MCF 10A (cell line): ENCODE data around the gene COPG2. TPM values are rescaled to one million over a fixed set of nuclear protein-coding genes. Genes with fewer than 3 reads are reported as not detected.

Experiments
- BruUV-seq: library from RNA; stranded (reverse); fragments of 400-500 nt; replicated peaks from 2 replicates; lab custom pipeline; 2021; lab: Mats Ljungman, UMichigan
- CTCF ChIA-PET: fragments of 300-600 bp; sonication (Branson Sonifier 250); formaldehyde crosslinking; extraction: SDS; loops from one replicate; lab custom pipeline; 2021; ENCODE audit warnings: antibody characterized with exemption, inconsistent platforms; lab: Yijun Ruan, JAX
- POLR2A ChIA-PET: fragments of 300-600, 350-650 bp; sonication (Branson Sonifier 250); formaldehyde crosslinking; extraction: SDS; loops from one replicate; lab custom pipeline; 2020; ENCODE audit warnings: antibody characterized with exemption, inconsistent platforms; lab: Yijun Ruan, JAX
- DNase-seq: peaks from one replicate; pipeline ENCODE4 v3.0.0-alpha.2; 2018; ENCODE audit not compliant: unreplicated experiment
- H3K27ac Mint-ChIP-seq: one replicate; pipeline ENCODE4 v1.8.0; 2022; ENCODE audit warnings: mild to moderate bottlenecking, low read depth, mixed read lengths; ENCODE audit not compliant: unreplicated experiment
- H3K27me3 Mint-ChIP-seq: one replicate; pipeline ENCODE4 v1.8.0; 2022; ENCODE audit warnings: mixed read lengths; ENCODE audit not compliant: insufficient read depth, unreplicated experiment
- H3K36me3 Mint-ChIP-seq: one replicate; pipeline ENCODE4 v1.8.0; 2022; ENCODE audit warnings: mild to moderate bottlenecking, moderate library complexity, mixed read lengths; ENCODE audit not compliant: insufficient read depth, unreplicated experiment
- H3K4me1 Mint-ChIP-seq: one replicate; pipeline ENCODE4 v1.8.0; 2022; ENCODE audit warnings: mixed read lengths; ENCODE audit not compliant: insufficient read depth, unreplicated experiment
- H3K4me3 Mint-ChIP-seq: one replicate; pipeline ENCODE4 v1.8.0; 2022; ENCODE audit warnings: mild to moderate bottlenecking, moderate library complexity, mixed read lengths; ENCODE audit not compliant: unreplicated experiment
- H3K9me3 Mint-ChIP-seq: one replicate; pipeline ENCODE4 v1.8.0; 2022; ENCODE audit warnings: mixed read lengths; ENCODE audit not compliant: unreplicated experiment
- intact Hi-C: fragments of 100-400 bp; cut with micrococcal nuclease; formaldehyde crosslinking; loops from 2 replicates; pipeline ENCODE4 v1.14.1; 2022
- total RNA-seq: library from RNA; stranded (reverse); gene quantifications from 2 replicates; pipeline ENCODE4 v1.2.3, GENCODE V29; 2022
- TF ChIP-seq, protein P1 (sequence below): fragments of 200-600 bp; IDR thresholded peaks from one replicate; pipeline ENCODE4 v1.8.0; 2022; ENCODE audit warnings: antibody characterized with exemption, mild to moderate bottlenecking; ENCODE audit not compliant: unreplicated experiment

Gene COPG2
- total RNA-seq, 1 experiment from 2014 or later = 24.7 TPM

DNA sequence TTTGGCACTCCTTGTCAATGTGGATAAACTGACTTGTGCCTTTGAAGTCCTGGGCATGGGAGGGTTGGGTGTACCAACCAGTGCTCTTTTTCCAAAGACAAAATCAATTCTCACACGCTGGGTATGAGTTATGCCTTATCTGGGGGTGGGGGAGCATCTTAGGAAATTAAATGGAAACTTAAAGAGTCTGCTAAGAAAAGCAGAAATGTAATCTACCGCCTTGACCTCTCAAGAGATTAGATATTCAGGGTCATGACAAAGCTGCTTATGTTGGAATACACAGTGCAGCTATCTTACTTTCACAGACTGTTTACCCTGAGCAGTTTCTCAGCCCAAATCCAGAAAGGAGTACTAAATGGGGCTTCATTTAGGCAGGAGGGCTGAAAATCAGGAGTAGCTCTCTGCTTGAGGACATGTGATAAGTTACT lies 174.1 kb downstream of the COPG2 start:
- CTCF ChIA-PET = no interaction called here
- Mint-ChIP-seq H3K4me1 (no peaks in the 10 kb centered on the region), H3K36me3 (peaks cover 48% of the 10 kb centered on the region), H3K4me3 (no peak overlapping the region), H3K9me3 (no peaks in the 10 kb centered on the region), H3K27me3 (no peaks in the 10 kb centered on the region), H3K27ac (no peak overlapping the region)
- no TSS peak for BruUV-seq
- TF ChIP-seq, protein P1, sequence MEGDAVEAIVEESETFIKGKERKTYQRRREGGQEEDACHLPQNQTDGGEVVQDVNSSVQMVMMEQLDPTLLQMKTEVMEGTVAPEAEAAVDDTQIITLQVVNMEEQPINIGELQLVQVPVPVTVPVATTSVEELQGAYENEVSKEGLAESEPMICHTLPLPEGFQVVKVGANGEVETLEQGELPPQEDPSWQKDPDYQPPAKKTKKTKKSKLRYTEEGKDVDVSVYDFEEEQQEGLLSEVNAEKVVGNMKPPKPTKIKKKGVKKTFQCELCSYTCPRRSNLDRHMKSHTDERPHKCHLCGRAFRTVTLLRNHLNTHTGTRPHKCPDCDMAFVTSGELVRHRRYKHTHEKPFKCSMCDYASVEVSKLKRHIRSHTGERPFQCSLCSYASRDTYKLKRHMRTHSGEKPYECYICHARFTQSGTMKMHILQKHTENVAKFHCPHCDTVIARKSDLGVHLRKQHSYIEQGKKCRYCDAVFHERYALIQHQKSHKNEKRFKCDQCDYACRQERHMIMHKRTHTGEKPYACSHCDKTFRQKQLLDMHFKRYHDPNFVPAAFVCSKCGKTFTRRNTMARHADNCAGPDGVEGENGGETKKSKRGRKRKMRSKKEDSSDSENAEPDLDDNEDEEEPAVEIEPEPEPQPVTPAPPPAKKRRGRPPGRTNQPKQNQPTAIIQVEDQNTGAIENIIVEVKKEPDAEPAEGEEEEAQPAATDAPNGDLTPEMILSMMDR = no peak
- no peak for DNase-seq
- intact Hi-C loops = no loop called here
- POLR2A ChIA-PET = interaction anchor here (1.2 kb wide), 1 partner anchor 425 kb away, joined by 3 read pairs; no protein-coding TSS in a partner anchor

- CTCF ChIA-PET = no interaction called here
These were observed 175.2 kb downstream of the COPG2 start for GRCh38 chr7:130493275-130493873.

DNA sequence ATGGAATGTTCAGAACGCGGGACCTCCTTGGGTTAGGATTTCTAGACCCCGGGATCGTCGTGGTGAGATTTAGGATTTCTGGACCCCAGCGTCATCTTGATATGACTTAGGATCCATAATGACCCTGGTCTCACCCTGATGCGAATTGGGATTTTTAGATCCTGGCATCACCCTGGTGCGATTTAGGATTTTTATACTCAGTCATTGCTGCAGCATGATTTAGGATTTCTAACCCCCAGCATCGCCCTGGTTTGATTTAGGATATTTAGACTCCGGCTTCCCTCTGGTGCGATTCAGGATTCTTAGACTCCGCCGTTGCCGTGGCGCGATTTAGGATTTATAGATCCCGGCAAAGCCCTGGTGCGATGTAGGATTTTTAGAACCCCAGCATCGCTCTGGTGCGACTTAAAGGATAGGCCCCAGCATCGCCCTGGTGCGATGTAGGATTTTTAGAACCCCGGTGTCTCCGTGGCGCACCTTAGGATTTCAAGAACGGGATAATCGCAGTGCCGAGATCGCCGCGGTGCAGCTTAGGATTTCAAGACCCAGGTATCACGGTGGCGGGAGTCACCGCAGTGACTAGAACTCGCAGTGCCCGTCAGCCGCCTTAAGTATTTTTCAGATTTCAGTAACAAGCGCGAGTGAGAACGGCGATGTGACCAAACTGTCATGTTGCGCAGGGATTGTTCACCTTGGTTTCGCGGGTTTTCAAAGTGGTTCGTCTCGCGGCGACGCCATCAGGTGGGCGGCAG lies 175.8 kb downstream of the COPG2 start:
- no peaks in the 10 kb centered on the region for H3K27me3 Mint-ChIP-seq
- TF ChIP-seq, protein P1 = no peak
- no peaks in the 10 kb centered on the region for H3K9me3 Mint-ChIP-seq
- DNase-seq = no peak
- peaks cover 8% of the 10 kb centered on the region for H3K4me1 Mint-ChIP-seq
- no peak overlapping the region for H3K4me3 Mint-ChIP-seq
- no peak overlapping the region for H3K27ac Mint-ChIP-seq
- no TSS peak for BruUV-seq
- POLR2A ChIA-PET = interaction anchor here (1.2 kb wide), 1 partner anchor 423 kb away, joined by 3 read pairs; no protein-coding TSS in a partner anchor
- CTCF ChIA-PET = no interaction called here
- intact Hi-C loops = no loop called here
- peaks cover 31% of the 10 kb centered on the region for H3K36me3 Mint-ChIP-seq

More at GRCh38 chr7:130493275-130493873, 175.2 kb downstream of the COPG2 start:
- Mint-ChIP-seq H3K36me3 (peaks cover 38% of the 10 kb centered on the region), H3K27me3 (no peaks in the 10 kb centered on the region), H3K27ac (no peak overlapping the region), H3K4me1 (peaks cover 8% of the 10 kb centered on the region), H3K4me3 (no peak overlapping the region), H3K9me3 (no peaks in the 10 kb centered on the region)
- no peak for DNase-seq
- BruUV-seq = no TSS peak
- TF ChIP-seq, protein P1 = no peak
- intact Hi-C loops = no loop called here
- POLR2A ChIA-PET = interaction anchor here (1.2 kb wide), 1 partner anchor 424 kb away, joined by 3 read pairs; no protein-coding TSS in a partner anchor

DNA sequence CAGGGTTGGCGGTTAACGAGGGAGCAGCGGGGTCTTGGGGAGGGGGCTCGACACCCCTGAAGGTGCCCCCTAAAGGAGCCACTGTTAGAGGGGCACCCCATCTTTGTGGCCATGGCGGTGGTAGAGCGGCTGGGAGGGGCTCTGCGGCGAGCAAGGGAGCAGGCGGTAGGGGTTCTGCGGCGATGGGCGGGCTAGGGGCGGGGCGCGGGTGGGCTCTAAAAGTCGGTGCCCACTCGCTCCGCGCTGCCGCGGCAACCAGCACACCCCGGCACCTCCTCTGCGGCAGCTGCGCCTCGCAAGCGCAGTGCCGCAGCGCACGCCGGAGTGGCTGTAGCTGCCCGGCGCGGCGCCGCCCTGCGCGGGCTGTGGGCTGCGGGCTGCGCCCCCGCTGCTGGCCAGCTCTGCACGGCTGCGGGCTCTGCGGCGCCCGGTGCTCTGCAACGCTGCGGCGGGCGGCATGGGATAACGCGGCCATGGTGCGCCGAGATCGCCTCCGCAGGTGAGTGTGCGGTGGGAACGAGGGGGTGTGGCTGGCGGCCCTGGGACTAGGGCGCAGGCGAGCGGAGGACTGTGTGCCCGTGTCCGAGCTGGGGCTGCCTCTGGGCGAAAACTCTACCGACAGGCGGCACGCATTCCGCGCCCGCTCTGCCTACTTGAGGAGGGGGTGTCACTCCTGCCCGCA lies 176.6 kb downstream of the COPG2 start, which contains the start of gene MEST:
Gene MEST, plus strand, starts transcription at position 245 of the 682 bp plus-strand sequence. Its CDS starts 229 bp downstream, at position 474.
- DNase-seq = no peak
- TF ChIP-seq, protein P1 = no peak
- intact Hi-C loops = no loop called here
- H3K27ac Mint-ChIP-seq = no peak within 1 kb of the TSS
- ChIA-PET POLR2A (no interaction called here), CTCF (no interaction called here)
- no peaks in the 10 kb centered on the region for H3K9me3 Mint-ChIP-seq
- H3K36me3 Mint-ChIP-seq = peaks cover 25% of the 10 kb centered on the region
- BruUV-seq = no TSS peak
- no peaks in the 10 kb centered on the region for H3K27me3 Mint-ChIP-seq
- H3K4me3 Mint-ChIP-seq = peak within 1 kb of the TSS; percentile 54
- peaks cover 13% of the 10 kb centered on the region for H3K4me1 Mint-ChIP-seq
